NCI-H1105 (cell line): Measurements from ENCODE around the gene GPR62.

Experiments
- DNase-seq: peaks from one replicate; lab custom pipeline; 2025; lab: John Stamatoyannopoulos, UW

Gene GPR62

GRCh38 chr3:51938780-51939425, 16.3 kb upstream of the GPR62 start:
- DNase-seq = no peak

DNA sequence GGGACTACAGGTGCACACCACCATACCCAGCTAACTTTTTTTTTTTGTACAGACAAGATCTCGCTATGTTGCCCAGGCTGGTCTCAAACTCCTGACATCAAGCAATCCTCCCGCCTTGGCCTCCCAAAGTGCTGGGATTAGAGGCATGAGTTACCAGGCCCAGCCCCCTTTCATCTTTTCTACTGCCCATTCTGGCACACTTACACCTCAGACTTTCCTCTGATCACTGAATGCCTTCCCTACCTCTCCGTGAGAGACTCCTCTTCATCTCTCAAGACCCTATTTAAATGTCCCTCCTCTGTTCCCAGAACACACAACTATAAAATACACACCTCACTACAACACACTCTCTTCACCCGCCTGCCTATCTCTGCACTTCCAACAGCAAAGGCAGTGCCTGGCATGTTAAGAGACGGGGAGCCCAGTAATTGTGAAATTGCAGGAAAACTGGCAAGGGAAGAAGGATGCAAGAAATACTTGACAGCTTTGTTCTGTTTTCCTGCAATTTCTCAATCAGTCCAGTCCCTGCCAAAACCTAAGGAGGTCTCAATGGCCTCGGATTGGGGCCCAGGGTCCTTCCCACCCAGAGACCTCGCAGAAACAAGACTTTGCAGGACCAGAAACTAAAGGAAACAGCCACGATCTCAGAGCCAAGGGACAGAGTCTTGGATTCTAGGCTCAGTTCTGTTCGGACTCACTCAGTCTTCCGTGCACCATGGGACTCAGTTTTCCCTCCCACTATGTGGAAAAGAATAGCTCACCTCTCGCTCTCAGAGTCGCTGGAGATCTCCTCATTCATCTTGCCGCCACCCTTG, 14.3 kb upstream of the GPR62 start:
- DNase-seq = no peak

DNA sequence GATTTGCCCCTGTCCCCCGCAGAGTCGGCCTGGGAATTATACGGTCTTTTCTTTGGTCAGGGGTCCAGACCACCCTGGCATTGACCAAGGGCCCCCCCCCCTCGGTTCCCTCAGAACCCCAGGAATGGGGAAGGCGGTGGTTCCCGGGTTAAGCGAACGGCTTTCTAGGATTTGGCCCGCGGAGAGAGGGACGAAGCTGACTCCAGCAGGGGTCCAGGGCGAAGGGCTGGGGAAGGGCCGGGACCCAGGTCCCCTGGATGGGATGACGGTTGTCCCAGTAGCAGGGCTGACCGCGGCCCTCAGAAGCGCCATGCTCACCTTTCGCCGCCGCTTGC, 13.8 kb upstream of the GPR62 start:
- no peak for DNase-seq

GRCh38 chr3:51941798-51942602, 13.2 kb upstream of the GPR62 start, which contains the start of the genes PARP3 and RRP9:
Gene PARP3, plus strand, starts transcription at chr3:51942363. Its CDS starts 993 bp downstream, at chr3:51943356.
Gene RRP9, minus strand, starts transcription at chr3:51941904. Its CDS starts 37 bp downstream, at chr3:51941867.
- DNase-seq = peak; percentile 98

DNA sequence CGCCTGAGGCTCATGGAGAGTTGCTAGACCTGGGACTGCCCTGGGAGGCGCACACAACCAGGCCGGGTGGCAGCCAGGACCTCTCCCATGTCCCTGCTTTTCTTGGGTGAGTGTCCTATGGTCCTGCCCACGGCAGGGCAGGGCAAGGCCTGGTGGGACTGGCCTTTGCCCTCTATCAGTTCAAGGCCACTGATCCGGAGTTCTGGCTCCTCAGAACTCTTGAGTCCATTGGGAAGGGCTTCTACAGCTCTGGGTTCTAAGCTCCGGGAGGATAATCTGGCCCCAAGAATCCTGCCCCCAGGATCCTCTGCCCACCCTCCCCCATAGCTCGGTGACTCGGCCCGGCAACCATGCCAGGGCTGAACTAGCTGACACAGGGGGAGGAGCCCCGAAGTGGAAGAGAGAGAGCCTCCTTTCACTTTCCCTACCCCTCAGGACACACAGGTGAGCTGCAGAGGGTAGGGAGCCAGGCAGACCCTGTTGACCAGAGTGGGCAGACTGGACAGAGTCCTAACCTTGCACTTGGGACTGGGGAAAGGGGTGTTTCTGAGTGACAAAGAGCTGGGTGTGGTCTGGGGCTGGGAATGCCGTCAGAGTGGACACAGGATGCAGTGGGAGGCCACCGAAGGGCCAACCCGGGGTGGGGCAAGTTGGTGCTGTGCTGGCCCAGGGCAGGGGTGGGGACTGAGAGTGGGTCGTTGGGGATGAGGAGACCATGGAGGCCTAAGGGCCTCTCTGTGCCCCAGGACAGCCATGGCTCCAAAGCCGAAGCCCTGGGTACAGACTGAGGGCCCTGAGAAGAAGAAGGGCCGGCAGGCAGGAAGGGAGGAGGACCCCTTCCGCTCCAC, 12.4 kb upstream of the GPR62 start:
- DNase-seq = no peak

DNA sequence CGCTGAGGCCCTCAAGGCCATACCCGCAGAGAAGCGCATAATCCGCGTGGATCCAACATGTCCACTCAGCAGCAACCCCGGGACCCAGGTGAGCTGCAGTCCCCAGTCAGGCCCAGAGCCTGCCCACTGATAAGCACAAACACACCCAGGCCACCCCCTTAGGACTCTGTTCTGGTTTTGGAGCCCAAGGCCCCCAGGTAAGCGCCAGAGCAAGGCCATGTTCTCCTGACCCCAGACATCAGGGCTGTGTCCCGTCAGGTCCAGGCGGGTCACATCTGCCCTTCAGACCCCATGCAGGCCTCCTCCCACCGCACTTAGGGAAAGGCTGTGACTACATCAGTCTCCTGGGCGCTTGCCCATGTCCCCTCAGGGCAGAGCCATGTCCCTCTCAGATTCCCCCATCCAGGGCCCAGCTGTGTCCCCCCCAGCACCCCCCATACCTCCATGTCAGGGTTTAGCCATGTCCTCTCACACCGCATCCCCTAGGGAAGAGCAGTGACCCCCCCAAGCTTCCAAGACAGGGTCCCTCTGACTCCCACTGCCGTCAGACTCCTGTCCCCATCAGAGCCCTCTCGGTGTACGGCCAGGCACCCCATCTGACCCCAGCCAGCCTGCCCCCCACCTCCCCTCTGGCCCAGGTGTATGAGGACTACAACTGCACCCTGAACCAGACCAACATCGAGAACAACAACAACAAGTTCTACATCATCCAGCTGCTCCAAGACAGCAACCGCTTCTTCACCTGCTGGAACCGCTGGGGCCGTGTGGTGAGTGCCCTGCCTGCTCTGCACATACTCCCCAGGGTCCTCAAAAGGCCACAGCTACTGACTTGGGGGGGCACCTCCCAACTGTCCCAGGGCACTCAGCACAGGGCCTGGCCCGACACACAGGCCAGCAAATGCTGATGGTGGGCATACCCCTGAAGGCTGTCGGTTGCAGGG, 11.5 kb upstream of the GPR62 start:
- DNase-seq = no peak

DNA sequence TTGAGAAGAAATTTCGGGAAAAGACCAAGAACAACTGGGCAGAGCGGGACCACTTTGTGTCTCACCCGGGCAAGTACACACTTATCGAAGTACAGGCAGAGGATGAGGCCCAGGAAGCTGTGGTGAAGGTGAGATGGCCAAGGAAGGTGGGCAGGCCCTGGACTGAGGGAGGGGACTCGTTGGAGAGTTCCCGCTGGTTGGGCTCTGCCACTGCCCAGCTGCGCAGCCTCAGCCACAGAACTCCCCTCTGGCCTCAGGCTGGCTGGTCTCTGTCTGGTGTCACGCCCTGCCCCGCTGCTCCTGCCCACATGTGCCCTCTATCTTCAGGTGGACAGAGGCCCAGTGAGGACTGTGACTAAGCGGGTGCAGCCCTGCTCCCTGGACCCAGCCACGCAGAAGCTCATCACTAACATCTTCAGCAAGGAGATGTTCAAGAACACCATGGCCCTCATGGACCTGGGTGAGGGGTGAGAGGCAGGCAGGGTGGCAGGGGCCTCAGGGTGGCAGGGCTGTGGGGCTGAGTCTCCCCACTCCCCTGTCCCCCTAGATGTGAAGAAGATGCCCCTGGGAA, 10.6 kb upstream of the GPR62 start:
- no peak for DNase-seq

GRCh38 chr3:51945031-51945840, 9.9 kb upstream of the GPR62 start:
- DNase-seq = no peak

- no peak for DNase-seq
Measured at GRCh38 chr3:51945926-51946705, 9.1 kb upstream of the GPR62 start.

DNA sequence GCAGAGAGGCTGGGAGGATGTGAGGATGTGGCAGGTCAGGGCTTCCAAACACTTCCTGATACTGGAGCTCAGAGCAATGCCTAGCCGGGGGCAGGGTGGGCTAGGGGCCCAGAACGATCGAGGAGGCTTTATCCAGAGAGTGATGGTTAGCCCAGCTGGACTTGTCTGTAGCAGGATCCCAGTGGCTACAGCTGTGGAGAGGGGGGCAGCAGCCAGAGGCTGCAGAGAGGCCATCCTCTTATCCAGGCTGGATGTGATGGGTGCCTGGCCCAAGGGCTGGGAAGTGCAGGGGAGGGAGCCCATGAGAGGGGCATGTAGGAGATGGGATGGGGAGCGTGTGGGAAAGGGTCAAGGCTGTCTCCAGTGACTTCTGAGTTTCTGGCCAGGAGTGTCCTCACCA, 8.4 kb upstream of the GPR62 start:
- DNase-seq = no peak

GRCh38 chr3:51947215-51947900, 7.8 kb upstream of the GPR62 start:
- DNase-seq = no peak

DNA sequence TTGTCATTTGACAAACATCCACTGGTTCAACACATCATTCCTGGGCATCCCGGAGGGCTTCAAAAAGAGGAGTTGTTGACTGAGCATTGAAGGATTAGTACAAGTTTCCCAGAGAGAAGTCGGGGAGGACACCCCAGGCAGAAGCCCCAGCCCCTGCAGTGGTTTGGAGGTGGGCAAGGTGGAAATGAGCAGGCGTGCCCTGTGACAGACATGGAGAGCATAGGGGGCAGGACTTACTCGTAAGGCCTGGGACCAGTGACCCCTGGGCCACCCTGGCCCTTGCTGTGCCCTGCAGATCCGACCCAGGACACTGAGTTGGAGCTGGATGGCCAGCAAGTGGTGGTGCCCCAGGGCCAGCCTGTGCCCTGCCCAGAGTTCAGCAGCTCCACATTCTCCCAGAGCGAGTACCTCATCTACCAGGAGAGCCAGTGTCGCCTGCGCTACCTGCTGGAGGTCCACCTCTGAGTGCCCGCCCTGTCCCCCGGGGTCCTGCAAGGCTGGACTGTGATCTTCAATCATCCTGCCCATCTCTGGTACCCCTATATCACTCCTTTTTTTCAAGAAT, 7.1 kb upstream of the GPR62 start:
- no peak for DNase-seq

DNA sequence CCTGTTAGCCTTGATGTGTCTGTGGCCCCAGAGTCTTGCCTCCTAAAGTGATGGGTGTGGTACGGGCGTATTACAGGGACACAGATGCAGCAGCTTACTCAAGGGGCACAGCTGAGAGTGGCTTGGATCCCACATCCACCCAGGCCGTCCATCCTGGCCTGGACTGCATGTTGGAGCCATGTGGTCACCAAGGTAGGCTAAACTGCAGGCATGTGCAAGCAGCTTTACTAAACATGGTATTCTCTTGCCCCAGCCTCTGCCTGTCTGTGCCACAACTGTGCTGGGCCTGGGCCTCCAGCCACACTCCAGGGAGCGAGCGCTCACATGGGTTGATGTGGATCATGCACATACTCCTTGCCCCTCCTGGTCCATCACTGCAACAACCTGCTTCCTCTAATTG, 6.1 kb upstream of the GPR62 start:
- DNase-seq = no peak

- DNase-seq = no peak
Measured at GRCh38 chr3:51950899-51951298, 4.3 kb upstream of the GPR62 start.

GRCh38 chr3:51953445-51953844, 1.7 kb upstream of the GPR62 start:
- no peak for DNase-seq

DNA sequence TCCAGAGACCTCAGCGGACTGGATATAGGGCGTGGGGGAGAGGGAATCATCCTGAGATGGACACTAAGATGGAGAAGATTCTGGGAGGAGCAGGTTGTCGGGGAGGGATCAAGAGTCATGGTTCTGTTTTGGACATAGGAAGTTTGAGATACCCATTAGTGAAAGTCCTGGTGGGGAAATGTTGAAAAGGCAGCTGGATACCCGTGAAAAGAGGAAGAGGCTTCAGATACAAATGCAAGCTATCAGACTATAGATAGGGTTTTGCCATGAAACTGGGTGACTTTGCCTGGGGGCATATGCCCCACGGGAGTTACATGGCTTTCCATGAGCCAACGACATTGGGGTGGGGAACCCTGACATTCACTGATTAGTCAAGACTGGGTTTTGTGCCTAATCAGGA, 1.1 kb upstream of the GPR62 start:
- DNase-seq = no peak

DNA sequence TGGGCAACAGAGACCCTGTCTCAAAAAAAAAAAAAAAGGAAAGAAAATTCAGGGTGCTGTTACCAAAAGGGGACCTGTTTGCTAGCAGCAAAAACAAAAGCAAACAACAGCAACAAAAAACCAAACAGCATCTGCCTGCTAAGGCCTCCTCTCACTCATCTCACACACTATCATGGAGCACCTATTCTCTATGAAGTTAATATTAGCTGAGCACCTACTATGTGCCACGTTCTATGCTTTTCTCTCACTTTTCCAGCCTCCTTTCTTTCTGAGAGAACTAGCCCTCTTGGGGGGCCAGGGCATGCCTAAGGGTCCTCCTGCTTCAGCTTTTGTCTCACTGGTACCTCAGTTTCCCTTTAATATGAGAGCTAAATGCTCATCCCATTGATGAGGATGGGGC, 468 bp upstream of the GPR62 start:
- DNase-seq = no peak
